HFF-Myc (cell line): ENCODE measurements around the gene LIPC.

ENCODE experiments used
- DNase-seq: peaks from one replicate; pipeline ENCODE4 v3.0.0-alpha.2; 2011; ENCODE audit warnings: low read depth; ENCODE audit errors: extremely low read depth
- H3K4me3 ChIP-seq: replicated peaks from 2 replicates; pipeline ENCODE4 v1.5.1; 2011; ENCODE audit warnings: low read depth, mild to moderate bottlenecking, control low read depth, low read length
- TF ChIP-seq, protein P1 (sequence below): IDR thresholded peaks from 2 replicates; pipeline ENCODE4 v1.5.1; 2012; ENCODE audit warnings: mild to moderate bottlenecking, low read depth, low read length, control low read depth; ENCODE audit errors: missing control alignments

The LIPC gene

DNA sequence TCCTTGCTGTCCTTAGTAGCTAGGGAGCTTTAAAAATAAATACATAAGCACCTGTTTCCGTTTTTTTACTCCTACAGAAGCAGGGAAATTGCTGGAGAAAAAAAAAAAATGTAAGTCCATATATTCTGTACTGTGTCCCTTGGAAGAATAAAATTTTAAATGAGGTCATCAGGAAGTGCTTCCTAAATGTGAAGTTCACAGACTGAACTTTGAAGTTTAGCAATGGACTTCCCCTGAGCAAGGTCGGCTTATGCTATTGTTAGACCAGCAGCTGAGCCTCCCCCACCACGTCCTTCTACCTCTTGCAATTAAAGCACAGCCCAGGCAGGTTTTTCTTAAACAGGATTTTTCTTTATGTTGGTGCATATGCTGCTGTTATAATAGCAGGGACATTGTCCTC lies 26.3 kb downstream of the LIPC start:
- no peak overlapping the region for H3K4me3 ChIP-seq
- TF ChIP-seq, protein P1, sequence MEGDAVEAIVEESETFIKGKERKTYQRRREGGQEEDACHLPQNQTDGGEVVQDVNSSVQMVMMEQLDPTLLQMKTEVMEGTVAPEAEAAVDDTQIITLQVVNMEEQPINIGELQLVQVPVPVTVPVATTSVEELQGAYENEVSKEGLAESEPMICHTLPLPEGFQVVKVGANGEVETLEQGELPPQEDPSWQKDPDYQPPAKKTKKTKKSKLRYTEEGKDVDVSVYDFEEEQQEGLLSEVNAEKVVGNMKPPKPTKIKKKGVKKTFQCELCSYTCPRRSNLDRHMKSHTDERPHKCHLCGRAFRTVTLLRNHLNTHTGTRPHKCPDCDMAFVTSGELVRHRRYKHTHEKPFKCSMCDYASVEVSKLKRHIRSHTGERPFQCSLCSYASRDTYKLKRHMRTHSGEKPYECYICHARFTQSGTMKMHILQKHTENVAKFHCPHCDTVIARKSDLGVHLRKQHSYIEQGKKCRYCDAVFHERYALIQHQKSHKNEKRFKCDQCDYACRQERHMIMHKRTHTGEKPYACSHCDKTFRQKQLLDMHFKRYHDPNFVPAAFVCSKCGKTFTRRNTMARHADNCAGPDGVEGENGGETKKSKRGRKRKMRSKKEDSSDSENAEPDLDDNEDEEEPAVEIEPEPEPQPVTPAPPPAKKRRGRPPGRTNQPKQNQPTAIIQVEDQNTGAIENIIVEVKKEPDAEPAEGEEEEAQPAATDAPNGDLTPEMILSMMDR, result no peak
- DNase-seq, result no peak

DNA sequence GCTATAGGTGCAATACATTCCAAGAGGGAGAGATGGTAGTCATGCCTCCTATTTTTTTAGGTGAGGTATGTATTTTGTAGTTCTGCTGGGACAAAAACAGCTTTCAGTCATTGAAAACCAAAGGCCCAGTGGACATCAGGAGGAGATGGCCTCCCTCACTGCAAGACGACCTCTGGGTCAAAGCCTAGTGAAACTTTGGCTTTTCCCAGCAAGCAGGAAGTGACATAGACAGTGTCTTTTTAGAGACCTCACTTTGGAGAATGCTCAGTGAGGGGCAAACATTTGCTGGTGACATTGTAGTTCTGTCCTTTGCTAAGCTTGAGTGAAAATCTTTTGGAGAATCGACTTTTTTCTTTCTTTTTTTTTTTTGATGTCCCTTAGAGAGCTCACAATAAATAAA lies 27.3 kb downstream of the LIPC start:
- no peak for DNase-seq
- no peak overlapping the region for H3K4me3 ChIP-seq

DNA sequence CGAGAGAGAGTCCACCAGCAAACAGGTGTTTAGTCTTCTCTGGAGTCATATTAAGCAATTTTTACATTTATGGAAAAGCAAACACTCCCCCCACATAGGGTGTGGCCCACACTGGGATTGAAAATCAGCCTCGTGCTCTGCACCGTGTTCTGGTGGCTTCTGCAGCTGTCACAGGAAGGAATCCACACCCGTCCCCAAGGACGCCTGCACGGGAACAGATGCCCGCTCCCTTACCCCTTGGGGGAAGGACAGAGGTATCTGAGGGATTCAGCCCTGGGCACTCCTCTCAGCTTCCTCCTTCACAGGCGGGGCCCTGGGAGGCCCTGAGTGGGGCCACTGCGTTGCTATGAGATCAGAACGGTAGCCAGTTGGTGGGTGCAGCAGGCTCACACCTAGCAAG lies 27.8 kb downstream of the LIPC start:
- DNase-seq, result no peak
- TF ChIP-seq, protein P1, result no peak
- no peak overlapping the region for H3K4me3 ChIP-seq

More for the DNA sequence above, 27.3 kb downstream of the LIPC start:
- TF ChIP-seq, protein P1, result no peak

DNA sequence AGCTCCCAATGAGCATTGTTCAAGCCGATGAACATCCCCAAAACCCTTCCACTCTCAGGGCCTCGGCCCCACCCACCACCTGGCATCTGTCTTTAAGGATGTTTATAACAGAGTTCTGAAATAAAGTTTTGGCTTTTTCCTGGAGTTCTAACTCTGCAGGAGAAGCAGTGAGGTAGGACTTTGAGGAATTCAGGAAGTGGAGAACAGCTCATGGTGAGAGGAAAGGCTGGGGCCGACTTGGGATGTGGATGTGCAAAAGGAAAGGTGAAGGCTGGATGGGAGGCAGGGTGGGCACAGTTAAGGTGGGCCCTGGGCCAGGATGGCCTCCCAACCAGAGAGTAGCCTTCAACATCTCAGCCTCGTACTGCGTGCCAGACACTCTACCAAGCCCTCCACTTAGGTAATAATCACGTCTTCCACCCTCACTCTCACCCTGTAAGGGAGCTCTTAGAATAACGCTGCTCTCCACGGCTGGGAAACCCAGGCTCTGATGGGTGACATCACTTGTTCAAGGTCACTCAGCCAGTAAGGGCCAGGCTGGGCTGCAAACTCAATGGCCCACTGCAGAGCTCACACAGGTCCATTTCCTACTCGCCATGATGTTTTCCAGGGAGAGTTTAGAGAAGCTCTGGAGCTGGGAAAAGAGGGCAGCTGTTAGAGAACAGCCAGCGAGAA lies 28.5 kb downstream of the LIPC start:
- DNase-seq, result no peak
- H3K4me3 ChIP-seq, result no peak overlapping the region
- TF ChIP-seq, protein P1, result no peak

DNA sequence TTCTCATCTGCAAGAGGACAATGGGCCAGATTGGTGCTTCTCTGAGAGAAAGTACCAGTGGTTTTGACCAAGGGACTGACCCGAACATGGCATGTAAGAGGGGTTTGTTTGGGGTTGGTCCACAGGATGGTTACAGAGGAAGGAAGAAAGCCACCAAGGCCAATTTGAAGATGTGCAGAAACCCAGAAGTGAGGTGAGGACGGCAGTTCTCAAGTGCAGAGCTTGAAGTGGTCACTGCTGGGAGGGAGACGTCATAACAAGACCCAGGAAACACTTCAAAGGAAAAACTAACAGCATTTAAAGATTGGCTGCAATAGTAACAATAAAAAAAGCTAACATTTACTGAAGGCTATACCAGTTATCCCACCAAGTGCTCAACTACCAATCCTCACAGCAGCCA lies 29.1 kb downstream of the LIPC start:
- TF ChIP-seq, protein P1, result no peak
- DNase-seq, result no peak

DNA sequence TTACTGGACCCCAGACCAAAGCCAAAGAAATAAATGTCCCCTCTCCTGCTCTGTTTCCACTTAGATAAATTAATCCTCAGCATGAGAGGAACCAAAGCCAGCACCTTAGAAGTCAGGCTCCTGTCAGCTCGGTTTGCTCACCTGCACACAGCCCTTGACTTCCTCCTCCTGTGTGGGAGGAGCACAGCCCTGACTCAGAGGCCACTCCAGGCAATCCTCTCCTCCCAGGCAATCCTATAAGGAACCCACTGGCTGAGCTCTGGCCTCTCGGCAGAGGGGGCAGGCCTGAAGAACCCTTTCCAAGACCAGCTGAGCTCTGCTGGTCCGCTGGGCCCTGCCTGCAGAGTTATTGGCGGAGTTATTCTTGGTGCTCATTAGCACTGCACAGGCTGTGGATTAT lies 30.8 kb downstream of the LIPC start:
- no peak for DNase-seq
- TF ChIP-seq, protein P1, result no peak
- no peak overlapping the region for H3K4me3 ChIP-seq

More for the DNA sequence above, 29.1 kb downstream of the LIPC start:
- H3K4me3 ChIP-seq, result no peak overlapping the region
